Activated B cell treated with CpG ODN at 0.5 μM for 24 hours (primary cell): ENCODE results near the gene PCNX4. TPM values are rescaled to one million over a fixed set of nuclear protein-coding genes. Genes with fewer than 3 reads are reported as not detected.
"Not testable (repeated sequence)": the region's sequence is repeated elsewhere in the genome, so short reads cannot be mapped to it uniquely, and the experiment has no call there.

Experiments used
- ATAC-seq: fragments of 200-7000 bp; cut with Tn5 transposase; one replicate; pipeline ENCODE4 v1.10.0; 2021; ENCODE audit warnings: low read depth, mild to moderate bottlenecking, moderate library complexity
- CTCF ChIA-PET: fragments of 350-600 bp; sonication (Branson Sonifier 250); formaldehyde crosslinking; loops from one replicate; lab custom pipeline; 2021; ENCODE audit warnings: antibody characterized with exemption; lab: Charles Lee
- POLR2A ChIA-PET: fragments of 350-600 bp; sonication (Branson Sonifier 250); formaldehyde crosslinking; loops from one replicate; lab custom pipeline; 2021; ENCODE audit warnings: antibody characterized with exemption; lab: Charles Lee
- DNase-seq: peaks from one replicate; pipeline ENCODE4 v3.0.0; 2022
- H3K27ac Mint-ChIP-seq: one replicate; pipeline ENCODE4 v1.8.0; 2020; ENCODE audit warnings: mixed read lengths
- H3K27me3 Mint-ChIP-seq: one replicate; pipeline ENCODE4 v1.8.0; 2021; ENCODE audit warnings: mixed read lengths
- H3K36me3 Mint-ChIP-seq: one replicate; pipeline ENCODE4 v1.8.0; 2021; ENCODE audit warnings: low read depth, mixed read lengths
- H3K4me1 Mint-ChIP-seq: one replicate; pipeline ENCODE4 v1.8.0; 2021; ENCODE audit warnings: mixed read lengths
- H3K4me3 Mint-ChIP-seq: one replicate; pipeline ENCODE4 v1.8.0; 2020; ENCODE audit warnings: mild to moderate bottlenecking, mixed read lengths
- H3K9me3 Mint-ChIP-seq: one replicate; pipeline ENCODE4 v1.8.0; 2020; ENCODE audit warnings: mixed read lengths
- intact Hi-C: fragments of 100-400 bp; cut with micrococcal nuclease; formaldehyde crosslinking; loops from one replicate; pipeline ENCODE4 v1.15.1; 2024
- total RNA-seq: library from RNA; stranded (reverse); gene quantifications from 2 replicates; pipeline ENCODE4 v1.2.3, GENCODE V29; 2022
- TF ChIP-seq, protein P1 (sequence below): fragments of 200-600 bp; IDR thresholded peaks from one replicate; pipeline ENCODE4 v1.8.0; 2022; ENCODE audit warnings: antibody characterized with exemption, mild to moderate bottlenecking

The PCNX4 gene
- total RNA-seq, 1 donor from 2014 or later, result 41.4 TPM

DNA sequence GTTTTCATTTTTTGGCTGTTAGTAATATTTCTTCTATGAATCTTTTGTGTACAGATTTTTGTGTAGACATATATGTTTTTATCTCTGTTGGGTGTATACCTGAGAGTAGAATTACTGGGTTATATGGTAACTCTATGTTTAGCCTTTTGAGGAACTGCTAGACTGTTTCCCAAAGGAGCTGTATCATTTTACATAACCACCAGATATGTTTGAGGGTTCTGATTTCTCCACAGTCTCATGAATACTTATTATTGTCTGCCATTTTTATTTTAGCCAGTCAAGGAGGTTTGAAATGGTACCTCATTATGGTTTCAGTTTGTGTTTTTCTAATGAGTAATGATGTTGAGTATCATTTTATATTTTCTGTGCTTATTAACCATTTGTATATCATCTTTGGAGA lies 1.9 kb downstream of the PCNX4 start:
- Mint-ChIP-seq H3K27ac (peak overlapping the region; percentile 96), H3K4me1 (peaks cover 37% of the 10 kb centered on the region), H3K27me3 (no peaks in the 10 kb centered on the region), H3K36me3 (peaks cover 28% of the 10 kb centered on the region), H3K9me3 (no peaks in the 10 kb centered on the region), H3K4me3 (peak overlapping the region; percentile 92)
- CTCF ChIA-PET, result interaction anchor here (1.5 kb wide), 1 partner anchor 71 kb away, joined by 5 read pairs; the partner anchor contains the start of gene DHRS7
- DNase-seq, result no peak
- TF ChIP-seq, protein P1, sequence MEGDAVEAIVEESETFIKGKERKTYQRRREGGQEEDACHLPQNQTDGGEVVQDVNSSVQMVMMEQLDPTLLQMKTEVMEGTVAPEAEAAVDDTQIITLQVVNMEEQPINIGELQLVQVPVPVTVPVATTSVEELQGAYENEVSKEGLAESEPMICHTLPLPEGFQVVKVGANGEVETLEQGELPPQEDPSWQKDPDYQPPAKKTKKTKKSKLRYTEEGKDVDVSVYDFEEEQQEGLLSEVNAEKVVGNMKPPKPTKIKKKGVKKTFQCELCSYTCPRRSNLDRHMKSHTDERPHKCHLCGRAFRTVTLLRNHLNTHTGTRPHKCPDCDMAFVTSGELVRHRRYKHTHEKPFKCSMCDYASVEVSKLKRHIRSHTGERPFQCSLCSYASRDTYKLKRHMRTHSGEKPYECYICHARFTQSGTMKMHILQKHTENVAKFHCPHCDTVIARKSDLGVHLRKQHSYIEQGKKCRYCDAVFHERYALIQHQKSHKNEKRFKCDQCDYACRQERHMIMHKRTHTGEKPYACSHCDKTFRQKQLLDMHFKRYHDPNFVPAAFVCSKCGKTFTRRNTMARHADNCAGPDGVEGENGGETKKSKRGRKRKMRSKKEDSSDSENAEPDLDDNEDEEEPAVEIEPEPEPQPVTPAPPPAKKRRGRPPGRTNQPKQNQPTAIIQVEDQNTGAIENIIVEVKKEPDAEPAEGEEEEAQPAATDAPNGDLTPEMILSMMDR, result no peak
- no peak for ATAC-seq
- POLR2A ChIA-PET, result interaction anchor here (1.3 to 3.5 kb wide), 2 partner anchors 58 to 155 kb away, joined by 3 to 48 read pairs; partner anchors contain the start of gene PPM1A
- intact Hi-C loops, result loop anchor here (2.0 to 10.0 kb wide), 4 partner anchors 519 to 1665 kb away; partner anchors contain the start of genes CCDC175 and DAAM1

DNA sequence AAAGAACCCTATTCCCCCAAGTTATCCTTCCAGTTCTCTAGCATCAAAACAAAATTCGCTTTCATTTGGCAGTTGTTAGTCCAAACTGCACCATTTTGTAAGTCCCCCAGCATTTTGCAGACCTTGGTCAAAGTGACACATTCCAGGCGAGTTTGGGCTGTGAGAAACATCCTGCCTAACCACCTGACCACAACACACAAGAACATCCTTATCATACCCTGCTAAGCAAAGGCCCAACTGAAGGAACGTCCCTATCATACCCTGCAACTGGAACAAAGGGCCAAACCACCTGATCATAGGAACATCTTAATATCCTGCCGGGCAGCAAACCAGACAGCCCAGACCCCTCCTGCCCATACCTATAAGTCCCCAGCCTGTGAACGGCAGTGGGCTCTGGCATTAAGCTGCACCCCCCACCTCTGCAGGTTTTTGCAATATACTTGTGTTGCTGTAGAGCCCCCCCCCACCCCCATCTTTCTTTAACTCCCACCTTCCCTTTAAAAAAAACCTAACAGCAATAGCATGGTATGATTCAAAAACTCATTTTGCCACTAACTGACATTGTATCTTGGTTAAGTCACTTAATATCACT lies 2.7 kb downstream of the PCNX4 start:
- Mint-ChIP-seq H3K9me3 (no peaks in the 10 kb centered on the region), H3K27me3 (no peaks in the 10 kb centered on the region), H3K36me3 (peaks cover 30% of the 10 kb centered on the region), H3K4me1 (peaks cover 37% of the 10 kb centered on the region), H3K4me3 (peak overlapping the region; percentile 29), H3K27ac (no peak overlapping the region)
- ChIA-PET POLR2A (interaction anchor here (1.2 to 1.3 kb wide), 2 partner anchors 57 to 154 kb away, joined by 3 to 9 read pairs; no protein-coding TSS in a partner anchor), CTCF (no interaction called here)
- intact Hi-C loops, result loop anchor here (10.0 kb wide), 2 partner anchors 520 to 660 kb away; partner anchors contain the start of gene CCDC175
- ATAC-seq, result no peak
- no peak for DNase-seq
- TF ChIP-seq, protein P1, result no peak

DNA sequence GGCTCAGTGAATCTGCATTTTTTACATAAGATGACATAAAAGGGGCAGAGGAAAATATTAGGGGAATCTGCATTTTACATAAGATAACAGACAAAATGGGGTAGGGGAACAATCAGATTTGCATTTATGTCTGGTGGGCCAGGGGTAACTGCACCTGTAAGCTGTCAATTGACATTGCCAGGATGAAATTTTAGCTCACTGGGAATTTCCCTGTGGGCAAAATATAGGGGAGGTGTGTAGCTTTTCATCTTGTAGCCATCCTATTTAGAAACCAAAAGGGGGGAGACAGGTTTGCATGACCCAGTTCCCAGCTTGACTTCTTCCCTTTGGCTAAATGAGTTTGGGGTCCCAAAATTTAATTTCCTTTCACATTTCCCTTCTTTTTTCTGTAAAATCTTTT lies 3.5 kb downstream of the PCNX4 start:
- intact Hi-C loops, result loop anchor here (5.0 to 10.0 kb wide), 3 partner anchors 37 to 660 kb away; partner anchors contain the start of gene CCDC175
- Mint-ChIP-seq H3K4me3 (peak overlapping the region; percentile 11), H3K4me1 (peaks cover 40% of the 10 kb centered on the region), H3K9me3 (no peaks in the 10 kb centered on the region), H3K36me3 (peaks cover 35% of the 10 kb centered on the region), H3K27me3 (no peaks in the 10 kb centered on the region), H3K27ac (no peak overlapping the region)
- ChIA-PET CTCF (no interaction called here), POLR2A (interaction anchor here (1.2 kb wide), 1 partner anchor 153 kb away, joined by 9 read pairs; no protein-coding TSS in a partner anchor)
- TF ChIP-seq, protein P1, result no peak
- ATAC-seq, result no peak
- DNase-seq, result no peak

DNA sequence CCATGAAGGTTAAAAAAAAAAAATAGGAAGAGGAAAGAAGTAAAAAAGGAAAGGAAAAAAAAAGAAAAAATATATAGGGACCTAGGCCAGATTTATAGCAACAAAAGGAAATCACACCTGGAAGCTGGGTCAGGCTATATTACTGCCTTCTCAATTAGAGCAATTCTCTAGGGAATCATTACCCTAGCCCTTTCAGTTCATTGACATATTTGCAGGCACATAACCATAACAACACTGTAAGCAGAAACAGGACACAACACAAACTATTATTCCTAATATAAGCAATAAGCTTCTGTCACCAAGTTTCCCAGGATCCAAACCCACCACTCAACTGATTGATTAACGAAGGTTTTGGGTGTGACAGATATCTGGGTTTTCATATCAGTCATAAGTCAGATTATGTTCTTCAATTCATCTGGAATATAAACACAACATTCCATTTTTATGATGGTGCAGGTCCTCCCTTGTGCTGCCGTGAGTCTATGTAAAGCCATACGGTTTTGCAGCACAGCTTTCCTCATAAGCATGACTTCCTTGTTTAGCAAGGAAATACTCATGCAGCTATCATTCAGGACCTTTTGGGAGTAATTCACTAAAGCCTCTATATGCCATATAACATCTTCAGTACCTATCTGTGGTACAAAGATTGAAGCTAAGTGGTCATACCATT lies 4.2 kb downstream of the PCNX4 start:
- Mint-ChIP-seq H3K4me3 (peak overlapping the region; percentile 11), H3K27ac (no peak overlapping the region), H3K9me3 (no peaks in the 10 kb centered on the region), H3K36me3 (peaks cover 39% of the 10 kb centered on the region), H3K4me1 (peaks cover 38% of the 10 kb centered on the region), H3K27me3 (no peaks in the 10 kb centered on the region)
- DNase-seq (no peak), ATAC-seq (no peak)
- ChIA-PET POLR2A (interaction anchor here (0.6 to 1.0 kb wide), 2 partner anchors 153 to 159 kb away, joined by 6 read pairs; partner anchors contain the start of gene PPM1A), CTCF (interaction anchor here (1.3 kb wide), 1 partner anchor 10 kb away, joined by 3 read pairs; no protein-coding TSS in a partner anchor)
- TF ChIP-seq, protein P1, result no peak
- intact Hi-C loops, result loop anchor here (5.0 to 10.0 kb wide), 3 partner anchors 36 to 659 kb away; partner anchors contain the start of gene CCDC175

DNA sequence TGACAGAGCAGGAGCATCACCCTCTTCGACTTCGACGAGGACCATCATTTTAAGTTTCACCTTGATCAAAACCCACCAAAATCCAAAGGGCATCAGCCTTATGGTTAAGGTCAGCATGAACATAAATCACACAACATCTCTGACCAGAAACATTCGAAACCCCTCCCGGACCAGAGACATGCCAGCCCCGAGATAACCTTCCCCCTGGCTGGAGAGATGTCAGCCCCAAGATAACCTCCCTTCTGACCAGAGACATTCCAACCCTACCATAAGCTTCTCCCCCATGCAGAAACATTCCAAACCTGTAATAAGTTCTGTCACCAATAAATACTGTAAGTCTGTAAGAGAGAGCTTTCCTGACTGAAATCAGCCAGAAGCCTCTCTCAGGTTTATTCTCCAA lies 6.3 kb downstream of the PCNX4 start:
- peak overlapping the region; percentile 8 for H3K27ac Mint-ChIP-seq
- TF ChIP-seq, protein P1, result no peak
- H3K36me3 Mint-ChIP-seq, result peaks cover 38% of the 10 kb centered on the region
- ChIA-PET POLR2A (no interaction called here), CTCF (no interaction called here)
- no peak for ATAC-seq
- H3K4me3 Mint-ChIP-seq, result no peak overlapping the region
- intact Hi-C loops, result loop anchor here (5.0 to 10.0 kb wide), 3 partner anchors 34 to 657 kb away; partner anchors contain the start of gene CCDC175
- H3K4me1 Mint-ChIP-seq, result peaks cover 31% of the 10 kb centered on the region
- no peaks in the 10 kb centered on the region for H3K27me3 Mint-ChIP-seq
- H3K9me3 Mint-ChIP-seq, result no peaks in the 10 kb centered on the region
- no peak for DNase-seq

GRCh38 chr14:60099855-60100254 lies 8.1 kb downstream of the PCNX4 start:
- DNase-seq, H3K9me3 Mint-ChIP-seq, H3K27me3 Mint-ChIP-seq, POLR2A ChIA-PET, H3K27ac Mint-ChIP-seq, ATAC-seq, H3K4me3 Mint-ChIP-seq, CTCF ChIA-PET: not testable (repeated sequence)
- peaks cover 48% of the 10 kb centered on the region for H3K36me3 Mint-ChIP-seq
- intact Hi-C loops, result loop anchor here (5.0 to 10.0 kb wide), 3 partner anchors 32 to 655 kb away; partner anchors contain the start of gene CCDC175
- peaks cover 24% of the 10 kb centered on the region for H3K4me1 Mint-ChIP-seq
